SU-DHL-6 (cell line): ENCODE results near the gene CDC20.

ENCODE experiments used
- H2AFZ ChIP-seq: fragments of 200-600 bp; sonication (generic); 2 replicates; pipeline ENCODE4 v1.6.1; 2014; ENCODE audit warnings: low read depth, mild to moderate bottlenecking, moderate library complexity, mixed read lengths, antibody characterized with exemption, low read length; ENCODE audit not compliant: severe bottlenecking
- H3F3A ChIP-seq: fragments of 200-600 bp; shearing (Covaris generic); 2 replicates; pipeline ENCODE4 v1.6.0; 2016; ENCODE audit warnings: antibody characterized with exemption, mild to moderate bottlenecking; ENCODE audit not compliant: insufficient read depth
- H3K27ac ChIP-seq: fragments of 200-600 bp; sonication (generic); 2 replicates; pipeline ENCODE4 v1.5.1; 2016; ENCODE audit warnings: low read depth, mild to moderate bottlenecking, low read length, moderate library complexity, mixed read lengths
- H3K27me3 ChIP-seq: fragments of 200-600 bp; sonication (generic), shearing (Covaris generic); 2 replicates; pipeline ENCODE4 v1.6.0; 2014; ENCODE audit warnings: mild to moderate bottlenecking, low read length
- H3K36me3 ChIP-seq: fragments of 200-600 bp; sonication (generic); 2 replicates; pipeline ENCODE4 v1.6.1; 2014; ENCODE audit warnings: mild to moderate bottlenecking, low read length, mixed read lengths
- H3K4me2 ChIP-seq: fragments of 300-600, 200-600 bp; shearing (Covaris generic), sonication (generic); 2 replicates; pipeline ENCODE4 v1.6.0; 2014; ENCODE audit warnings: low read length, low read depth, mild to moderate bottlenecking; ENCODE audit not compliant: poor library complexity, severe bottlenecking
- H3K4me3 ChIP-seq: fragments of 200-600 bp; sonication (generic); 2 replicates; pipeline ENCODE4 v1.5.1; 2014; ENCODE audit warnings: antibody characterized with exemption, low read length, mild to moderate bottlenecking, mixed read lengths; ENCODE audit not compliant: insufficient read depth, poor library complexity, severe bottlenecking
- H3K79me2 ChIP-seq: fragments of 200-600 bp; sonication (generic); 2 replicates; pipeline ENCODE4 v1.6.1; 2014; ENCODE audit warnings: mild to moderate bottlenecking, low read length, moderate library complexity; ENCODE audit not compliant: insufficient read depth
- H3K9ac ChIP-seq: fragments of 200-600 bp; sonication (generic); 2 replicates; pipeline ENCODE4 v1.7.0; 2014; ENCODE audit warnings: mild to moderate bottlenecking, low read length
- H3K9me2 ChIP-seq: fragments of 200-600 bp; sonication (generic); replicated peaks from 2 replicates; pipeline ENCODE4 v1.6.1; 2014; ENCODE audit warnings: low read length; ENCODE audit not compliant: insufficient read depth
- H3K9me3 ChIP-seq: fragments of 200-600 bp; sonication (generic); 2 replicates; pipeline ENCODE4 v1.6.1; 2014; ENCODE audit warnings: low read length, mixed read lengths; ENCODE audit not compliant: insufficient read depth
- H4K20me1 ChIP-seq: fragments of 200-600 bp; sonication (generic); 2 replicates; pipeline ENCODE4 v1.6.1; 2014; ENCODE audit warnings: low read depth, mild to moderate bottlenecking, antibody characterized with exemption, low read length, moderate library complexity, mixed read lengths
- EZH2phosphoT487 ChIP-seq: fragments of 200-600 bp; sonication (generic), shearing (Covaris generic); conservative IDR thresholded peaks from 2 replicates; pipeline ENCODE4 v1.6.1; 2018; ENCODE audit warnings: mild to moderate bottlenecking, antibody characterized with exemption, low read length, moderate library complexity, mixed read lengths
- TF ChIP-seq, protein P1 (sequence below): fragments of 200-600 bp; sonication (generic); IDR thresholded peaks from one replicate; pipeline ENCODE4 v1.5.1; 2017; ENCODE audit warnings: antibody characterized with exemption, mild to moderate bottlenecking, low read length, moderate library complexity; ENCODE audit not compliant: insufficient read depth, poor library complexity, severe bottlenecking

CDC20 gene

GRCh38 chr1:43337588-43337987 is 21.2 kb upstream of the CDC20 start, which contains the start of gene MPL:
Gene MPL (plus strand): TSS chr1:43337818. CDS start chr1:43337849, 31 bp downstream.
- H3K9ac ChIP-seq = no peak within 1 kb of the TSS
- H4K20me1 ChIP-seq = no peaks in the 10 kb centered on the region
- no peak within 1 kb of the TSS for H3K4me3 ChIP-seq
- no peak within 1 kb of the TSS for H3K4me2 ChIP-seq
- no peak within 1 kb of the TSS for H3K27ac ChIP-seq
- H3K9me2 ChIP-seq = no peaks in the 10 kb centered on the region
- no peak within 1 kb of the TSS for H2AFZ ChIP-seq
- no peaks in the 10 kb centered on the region for H3K27me3 ChIP-seq
- no peaks in the 10 kb centered on the region for H3K9me3 ChIP-seq
- H3F3A ChIP-seq = no peaks in the 10 kb centered on the region
- H3K79me2 ChIP-seq = no peaks in the 10 kb centered on the region
- TF ChIP-seq, protein P1, sequence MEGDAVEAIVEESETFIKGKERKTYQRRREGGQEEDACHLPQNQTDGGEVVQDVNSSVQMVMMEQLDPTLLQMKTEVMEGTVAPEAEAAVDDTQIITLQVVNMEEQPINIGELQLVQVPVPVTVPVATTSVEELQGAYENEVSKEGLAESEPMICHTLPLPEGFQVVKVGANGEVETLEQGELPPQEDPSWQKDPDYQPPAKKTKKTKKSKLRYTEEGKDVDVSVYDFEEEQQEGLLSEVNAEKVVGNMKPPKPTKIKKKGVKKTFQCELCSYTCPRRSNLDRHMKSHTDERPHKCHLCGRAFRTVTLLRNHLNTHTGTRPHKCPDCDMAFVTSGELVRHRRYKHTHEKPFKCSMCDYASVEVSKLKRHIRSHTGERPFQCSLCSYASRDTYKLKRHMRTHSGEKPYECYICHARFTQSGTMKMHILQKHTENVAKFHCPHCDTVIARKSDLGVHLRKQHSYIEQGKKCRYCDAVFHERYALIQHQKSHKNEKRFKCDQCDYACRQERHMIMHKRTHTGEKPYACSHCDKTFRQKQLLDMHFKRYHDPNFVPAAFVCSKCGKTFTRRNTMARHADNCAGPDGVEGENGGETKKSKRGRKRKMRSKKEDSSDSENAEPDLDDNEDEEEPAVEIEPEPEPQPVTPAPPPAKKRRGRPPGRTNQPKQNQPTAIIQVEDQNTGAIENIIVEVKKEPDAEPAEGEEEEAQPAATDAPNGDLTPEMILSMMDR = no peak
- TF ChIP-seq EZH2phosphoT487 = no peak
- no peaks in the 10 kb centered on the region for H3K36me3 ChIP-seq

DNA sequence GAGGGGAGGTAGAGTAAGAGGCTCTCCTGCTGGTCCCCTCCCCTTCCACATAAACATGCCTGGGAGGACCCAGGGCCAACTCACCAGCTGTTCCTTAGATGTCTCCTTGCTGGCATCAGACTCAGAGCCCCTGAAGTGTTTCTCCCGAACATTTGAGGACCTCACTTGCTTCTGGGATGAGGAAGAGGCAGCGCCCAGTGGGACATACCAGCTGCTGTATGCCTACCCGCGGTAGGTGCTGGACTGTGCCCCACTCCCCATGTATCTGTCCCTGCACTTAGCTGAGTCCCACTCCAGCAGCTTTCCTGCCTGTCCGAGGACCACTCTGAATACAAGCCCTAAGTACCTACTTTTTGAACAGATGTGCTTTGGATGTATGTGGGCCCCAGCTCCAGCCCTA is 20.8 kb upstream of the CDC20 start:
- Histone ChIP-seq H3K79me2 (no peaks in the 10 kb centered on the region), H3K9me2 (no peaks in the 10 kb centered on the region), H3K4me2 (no peak overlapping the region), H3K9me3 (no peaks in the 10 kb centered on the region), H3K4me3 (no peak overlapping the region), H4K20me1 (no peaks in the 10 kb centered on the region), H3K9ac (no peak overlapping the region), H3K27me3 (no peaks in the 10 kb centered on the region), H2AFZ (no peak overlapping the region), H3F3A (no peaks in the 10 kb centered on the region), H3K27ac (no peak overlapping the region), H3K36me3 (no peaks in the 10 kb centered on the region)
- TF ChIP-seq EZH2phosphoT487 = no peak
- TF ChIP-seq, protein P1 = no peak

DNA sequence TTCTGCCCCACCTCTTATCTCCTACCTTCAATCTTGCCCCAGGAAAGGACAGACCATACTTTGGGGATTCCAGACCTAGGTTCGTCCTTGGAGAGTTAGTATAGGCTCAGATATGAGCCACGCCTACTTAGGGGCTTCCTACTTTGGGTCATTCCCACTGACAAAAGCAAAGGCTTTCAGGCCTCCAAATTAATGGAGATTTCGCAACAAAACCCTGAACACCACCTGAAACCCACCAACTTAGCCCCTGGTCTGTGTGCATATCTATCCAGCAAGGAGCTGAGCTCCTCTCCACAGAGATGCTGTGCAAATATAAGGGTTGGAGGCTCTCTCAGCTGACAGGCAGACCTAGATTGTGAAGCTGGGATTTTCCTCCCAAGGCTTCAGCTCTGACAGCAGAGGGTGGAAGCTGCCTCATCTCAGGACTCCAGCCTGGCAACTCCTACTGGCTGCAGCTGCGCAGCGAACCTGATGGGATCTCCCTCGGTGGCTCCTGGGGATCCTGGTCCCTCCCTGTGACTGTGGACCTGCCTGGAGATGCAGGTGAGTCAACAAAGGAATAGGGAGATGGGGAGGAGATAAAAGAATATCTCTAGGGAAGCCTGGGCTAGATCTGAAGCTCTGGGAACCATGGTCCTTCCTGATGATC is 19.1 kb upstream of the CDC20 start:
- H3K9ac ChIP-seq = no peak overlapping the region
- no peak overlapping the region for H3K27ac ChIP-seq
- no peaks in the 10 kb centered on the region for H3K9me3 ChIP-seq
- no peak overlapping the region for H3K4me2 ChIP-seq
- no peak overlapping the region for H2AFZ ChIP-seq
- no peak for TF ChIP-seq EZH2phosphoT487
- TF ChIP-seq, protein P1 = no peak
- H3F3A ChIP-seq = no peaks in the 10 kb centered on the region
- no peaks in the 10 kb centered on the region for H3K9me2 ChIP-seq
- no peaks in the 10 kb centered on the region for H3K36me3 ChIP-seq
- no peaks in the 10 kb centered on the region for H3K27me3 ChIP-seq
- H3K79me2 ChIP-seq = no peaks in the 10 kb centered on the region
- H4K20me1 ChIP-seq = no peaks in the 10 kb centered on the region
- H3K4me3 ChIP-seq = no peak overlapping the region
